Epithelial cell of proximal tubule (primary cell): ENCODE data around the gene COL26A1. TPM values are rescaled to one million over a fixed set of nuclear protein-coding genes. Genes with fewer than 3 reads are reported as not detected.

Experiments
- DNase-seq: peaks from one replicate; pipeline ENCODE4 v3.0.0-alpha.2; 2011; ENCODE audit warnings: low read depth
- H3K4me3 ChIP-seq: 2 replicates; pipeline ENCODE4 v1.5.1; 2011; ENCODE audit warnings: low read depth, mild to moderate bottlenecking, low read length
- total RNA-seq: library from RNA; depleted of rRNA; stranded (reverse); fragments of >200 nt; gene quantifications from 2 replicates; pipeline ENCODE4 v1.2.3, GENCODE V29; 2015
- TF ChIP-seq, protein P1 (sequence below): conservative IDR thresholded peaks from 2 replicates; pipeline ENCODE4 v1.5.1; 2012; ENCODE audit warnings: low read depth, mild to moderate bottlenecking, low read length

The COL26A1 gene
- not detected in 2 replicates for total RNA-seq

DNA sequence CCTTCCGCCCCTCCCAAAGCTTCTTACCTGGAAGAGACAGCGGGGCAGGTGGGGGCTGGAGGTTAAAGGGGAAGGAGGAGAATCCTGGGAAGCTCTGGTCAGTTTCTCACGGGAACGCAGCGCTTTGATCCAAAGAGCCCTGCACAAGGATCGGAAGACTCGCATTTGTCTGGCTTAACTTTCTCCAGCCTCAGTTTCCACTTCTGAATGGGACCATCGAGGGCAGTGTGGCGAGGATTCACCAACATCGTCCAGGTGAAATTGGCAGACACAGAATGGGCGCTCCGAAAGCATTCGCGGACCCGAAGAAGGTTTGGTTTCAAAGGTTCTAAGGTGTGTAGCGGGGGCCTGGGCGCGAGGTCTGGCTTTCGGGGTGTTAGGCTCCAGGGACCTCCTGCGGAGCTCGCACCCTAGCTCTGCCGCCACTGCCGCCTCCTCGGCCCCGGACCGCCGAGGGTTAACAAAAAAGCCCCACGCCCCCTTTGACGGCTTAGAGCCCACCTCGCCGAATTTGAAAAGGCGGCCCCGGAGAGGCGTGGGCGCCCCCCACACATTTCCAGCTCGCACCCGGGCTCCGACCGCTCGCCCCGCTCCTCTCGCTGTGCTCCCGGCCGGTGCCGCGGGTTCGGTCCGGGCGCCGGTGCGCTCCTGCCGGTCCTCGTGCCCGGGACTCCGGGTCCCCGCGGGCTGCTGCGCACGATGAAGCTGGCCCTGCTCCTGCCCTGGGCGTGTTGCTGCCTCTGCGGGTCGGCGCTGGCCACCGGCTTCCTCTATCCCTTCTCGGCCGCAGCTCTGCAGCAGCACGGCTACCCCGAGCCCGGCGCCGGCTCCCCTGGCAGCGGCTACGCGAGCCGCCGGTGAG lies at the start of gene COL26A1:
TSS of gene COL26A1 (plus strand) at position 542 of the 862 bp plus-strand sequence. CDS start at position 700, 158 bp downstream.
- H3K4me3 ChIP-seq = peak within 1 kb of the TSS; percentile 50
- no peak for DNase-seq
- TF ChIP-seq, protein P1, sequence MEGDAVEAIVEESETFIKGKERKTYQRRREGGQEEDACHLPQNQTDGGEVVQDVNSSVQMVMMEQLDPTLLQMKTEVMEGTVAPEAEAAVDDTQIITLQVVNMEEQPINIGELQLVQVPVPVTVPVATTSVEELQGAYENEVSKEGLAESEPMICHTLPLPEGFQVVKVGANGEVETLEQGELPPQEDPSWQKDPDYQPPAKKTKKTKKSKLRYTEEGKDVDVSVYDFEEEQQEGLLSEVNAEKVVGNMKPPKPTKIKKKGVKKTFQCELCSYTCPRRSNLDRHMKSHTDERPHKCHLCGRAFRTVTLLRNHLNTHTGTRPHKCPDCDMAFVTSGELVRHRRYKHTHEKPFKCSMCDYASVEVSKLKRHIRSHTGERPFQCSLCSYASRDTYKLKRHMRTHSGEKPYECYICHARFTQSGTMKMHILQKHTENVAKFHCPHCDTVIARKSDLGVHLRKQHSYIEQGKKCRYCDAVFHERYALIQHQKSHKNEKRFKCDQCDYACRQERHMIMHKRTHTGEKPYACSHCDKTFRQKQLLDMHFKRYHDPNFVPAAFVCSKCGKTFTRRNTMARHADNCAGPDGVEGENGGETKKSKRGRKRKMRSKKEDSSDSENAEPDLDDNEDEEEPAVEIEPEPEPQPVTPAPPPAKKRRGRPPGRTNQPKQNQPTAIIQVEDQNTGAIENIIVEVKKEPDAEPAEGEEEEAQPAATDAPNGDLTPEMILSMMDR = no peak

DNA sequence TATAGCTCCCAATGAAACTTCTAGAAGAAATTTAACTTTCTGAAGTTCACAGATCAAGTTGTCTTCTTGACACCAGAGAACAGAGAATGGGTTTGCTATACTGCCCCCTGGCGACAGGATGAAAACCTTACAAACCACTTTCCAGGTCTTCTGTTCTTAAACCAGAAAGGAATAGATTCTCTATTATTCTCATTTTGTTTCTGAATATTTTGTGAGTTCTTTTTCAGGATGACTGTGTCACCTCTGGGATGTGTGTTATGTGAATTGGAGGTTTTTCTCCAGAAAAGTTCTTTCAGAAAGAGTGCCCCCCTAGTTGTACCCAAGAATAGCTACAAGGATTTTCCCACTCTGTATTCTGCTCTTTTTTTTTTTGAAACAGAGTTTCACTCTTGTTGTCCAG lies 47.3 kb upstream of the COL26A1 start:
- no peak for DNase-seq

DNA sequence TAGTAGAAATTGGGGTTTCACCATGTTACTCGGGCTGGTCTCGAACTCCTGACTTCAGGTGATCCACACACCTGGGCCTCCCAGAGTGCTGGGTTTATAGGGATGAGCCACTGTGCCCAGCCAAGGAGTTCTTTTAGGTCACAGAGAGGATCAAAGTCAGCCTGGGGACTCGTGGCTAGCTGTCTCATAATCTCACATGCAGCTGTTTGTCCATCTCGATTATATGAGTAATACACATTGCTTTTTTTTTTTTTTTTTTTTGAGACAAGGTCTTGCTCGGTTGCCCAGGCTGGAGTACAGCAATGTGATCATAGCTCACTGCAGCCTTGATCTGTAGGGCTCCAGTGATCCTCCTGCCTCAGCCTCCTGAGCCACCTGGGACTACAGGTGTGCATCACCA lies 43.3 kb upstream of the COL26A1 start:
- no peak overlapping the region for H3K4me3 ChIP-seq
- no peak for DNase-seq
- TF ChIP-seq, protein P1 = no peak

More for the DNA sequence above, 47.3 kb upstream of the COL26A1 start:
- TF ChIP-seq, protein P1 = peak; percentile 87
- no peak overlapping the region for H3K4me3 ChIP-seq

DNA sequence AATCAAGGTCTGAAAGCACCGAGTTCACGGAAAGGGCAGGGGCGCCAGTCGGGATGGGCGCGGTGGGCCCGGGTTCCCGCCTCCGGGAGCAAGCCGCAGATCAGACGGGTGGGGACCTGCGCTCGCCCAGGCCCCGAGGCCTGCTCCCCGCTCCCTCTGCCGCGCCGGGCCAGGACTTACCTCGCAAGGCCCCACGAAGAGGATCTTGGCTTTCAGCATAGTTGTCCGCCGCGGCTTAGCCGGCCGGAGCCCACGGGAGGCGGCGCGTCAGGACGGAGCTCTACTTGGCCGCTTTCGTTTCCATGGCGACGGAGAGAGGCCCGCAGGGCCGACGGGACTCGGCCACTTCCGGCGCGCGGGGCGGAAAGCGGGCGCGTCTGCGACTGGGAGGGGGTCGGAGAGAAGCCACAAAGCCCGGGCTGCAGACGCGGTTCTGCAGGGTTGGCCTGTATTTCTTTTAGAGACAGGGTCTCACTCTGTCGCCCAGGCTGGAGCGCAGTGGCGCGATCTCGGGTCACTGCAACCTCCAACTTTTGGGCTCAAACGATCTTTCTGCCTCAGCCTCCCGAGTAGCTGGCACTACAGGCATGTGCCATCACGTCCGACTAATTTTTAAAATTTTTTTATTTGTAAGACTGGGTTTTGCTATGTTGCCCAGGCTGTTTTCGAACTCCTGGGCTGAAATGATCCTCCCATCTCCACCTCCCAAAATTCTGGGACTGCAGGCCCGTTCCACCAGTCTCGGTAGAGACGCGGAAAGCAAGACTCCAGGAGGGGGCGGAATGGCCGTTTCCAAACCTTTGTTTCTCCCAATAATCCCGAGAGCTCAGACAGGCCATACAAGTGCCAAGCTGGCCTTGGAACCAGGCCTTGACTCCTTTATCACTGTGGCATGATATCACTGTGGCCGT lies 40.9 kb upstream of the COL26A1 start, which contains the start of gene IFT22:
TSS of gene IFT22 (minus strand) at position 322 of the 911 bp plus-strand sequence. CDS start at position 219, 103 bp downstream.
- peak within 1 kb of the TSS; percentile 98 for H3K4me3 ChIP-seq
- DNase-seq = no peak
- TF ChIP-seq, protein P1 = peak; percentile 59

DNA sequence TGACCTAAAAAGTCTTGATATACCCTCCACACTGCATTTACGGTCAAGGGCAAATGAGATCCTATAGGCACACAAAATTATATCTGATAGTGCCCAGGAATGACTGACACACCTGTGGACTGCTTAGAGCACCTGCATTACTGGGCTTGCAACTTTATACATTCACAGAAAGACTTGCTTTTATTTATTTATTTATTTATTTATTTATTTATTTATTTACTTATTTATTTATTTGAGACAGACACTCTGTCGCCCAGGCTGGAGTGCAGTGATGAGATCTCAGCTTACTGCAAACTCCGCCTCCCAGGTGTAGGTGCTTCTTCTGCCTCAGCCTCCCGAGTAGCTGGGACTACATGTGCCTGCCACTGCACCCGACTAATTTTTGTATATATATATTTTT lies 34.5 kb upstream of the COL26A1 start:
- TF ChIP-seq, protein P1 = no peak
- no peak overlapping the region for H3K4me3 ChIP-seq
- no peak for DNase-seq

DNA sequence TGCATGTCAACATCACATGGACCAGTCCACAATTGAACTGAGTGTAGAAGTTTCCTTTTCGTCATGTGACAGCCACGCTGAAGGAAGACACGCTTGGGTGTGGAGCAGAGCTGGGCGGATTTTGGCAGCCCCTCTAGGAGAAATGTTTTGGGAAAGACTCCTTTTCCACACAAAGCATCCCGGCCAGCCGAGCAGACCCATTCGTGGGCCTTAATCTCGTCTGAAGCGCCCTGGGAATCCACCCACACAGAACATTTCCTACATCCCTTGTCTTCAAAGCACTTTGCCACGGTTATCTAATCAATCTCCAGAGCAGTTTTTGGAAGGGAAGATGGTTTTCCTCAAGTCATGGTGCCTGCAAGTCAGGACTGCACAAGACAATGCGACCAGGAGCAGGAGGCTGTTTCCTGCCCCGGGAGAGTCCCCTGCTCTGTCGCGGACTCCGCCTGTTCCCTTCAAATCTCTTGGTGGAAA lies 32.6 kb upstream of the COL26A1 start:
- TF ChIP-seq, protein P1 = no peak
- no peak overlapping the region for H3K4me3 ChIP-seq
- no peak for DNase-seq
